Colonic mucosa (tissue), 4 donors: Measurements from ENCODE around the gene MYZAP. TPM values are rescaled to one million over a fixed set of nuclear protein-coding genes. Genes with fewer than 3 reads are reported as not detected.

Source experiments
- DNase-seq: peaks from one replicate; pipeline ENCODE4 v3.0.0-alpha.2; 2020
- H3K27ac ChIP-seq: fragments of 200-600 bp; one replicate; pipeline ENCODE4 v1.8.0; 2021
- H3K27me3 ChIP-seq: fragments of 200-600 bp; one replicate; pipeline ENCODE4 v1.8.0; 2021
- H3K36me3 ChIP-seq: fragments of 200-600 bp; one replicate; pipeline ENCODE4 v1.8.0; 2021
- H3K4me1 ChIP-seq: fragments of 200-600 bp; one replicate; pipeline ENCODE4 v1.8.0; 2021; ENCODE audit warnings: mild to moderate bottlenecking
- H3K4me3 ChIP-seq: fragments of 200-600 bp; one replicate; pipeline ENCODE4 v1.8.0; 2021
- H3K9ac ChIP-seq, 2 donors: one replicate each; pipeline ENCODE4 v1.7.0; 2013; ENCODE audit warnings: control low read depth in 2 of 2, low read depth in 2 of 2, low read length in 2 of 2
- H3K9me3 ChIP-seq: fragments of 200-600 bp; one replicate; pipeline ENCODE4 v1.8.0; 2021
- CTCF ChIP-seq: fragments of 200-600 bp; IDR thresholded peaks from one replicate; pipeline ENCODE4 v1.8.0; 2022; ENCODE audit warnings: antibody characterized with exemption, mild to moderate bottlenecking
- intact Hi-C: fragments of 100-400 bp; cut with DNase I; formaldehyde crosslinking; loops from one replicate; pipeline ENCODE4 v1.14.1; 2022
- total RNA-seq, 2 donors: library from RNA; stranded (reverse); fragmentation: NEBNext Ultra II Directional in 1 of 2; extraction: Animal tissue kit (Norgen Biotek cat#: 25700) in 1 of 2; gene quantifications; one replicate each; pipeline ENCODE4 v1.2.1, GENCODE V29; 2021
- donor health status: healthy.
- donor health status: DM: no; HTN: no; CAD: no.
- donor health status: DM: no; HTN: no; CAD: no.

MYZAP gene
- total RNA-seq, 2 donors from 2014 or later: 11.7 to 12.2 TPM

- no peak overlapping the region for H3K27ac ChIP-seq
- H3K36me3 ChIP-seq: no peaks in the 10 kb centered on the region
These were observed 18.6 kb upstream of the MYZAP start for GRCh38 chr15:57573151-57573550.

GRCh38 chr15:57575363-57575762 is 16.3 kb upstream of the MYZAP start:
- Histone ChIP-seq H3K27me3 (no peaks in the 10 kb centered on the region), H3K4me1 (peaks cover 5% of the 10 kb centered on the region), H3K9ac (no peak overlapping the region), H3K4me3 (no peak overlapping the region), H3K27ac (no peak overlapping the region), H3K36me3 (no peaks in the 10 kb centered on the region), H3K9me3 (no peaks in the 10 kb centered on the region)
- intact Hi-C loops: no loop called here
- no peak for DNase-seq
- TF ChIP-seq CTCF: no peak

More at GRCh38 chr15:57573151-57573550, 18.6 kb upstream of the MYZAP start:
- TF ChIP-seq CTCF: no peak
- intact Hi-C loops: no loop called here
- H3K27me3 ChIP-seq: no peaks in the 10 kb centered on the region
- no peaks in the 10 kb centered on the region for H3K9me3 ChIP-seq
- H3K4me3 ChIP-seq: no peak overlapping the region
- no peaks in the 10 kb centered on the region for H3K4me1 ChIP-seq
- DNase-seq: no peak
- H3K9ac ChIP-seq: no peak overlapping the region

- H3K4me3 ChIP-seq: no peak overlapping the region
- H3K36me3 ChIP-seq: no peaks in the 10 kb centered on the region
- H3K27ac ChIP-seq: peak overlapping the region; percentile 64
- peaks cover 5% of the 10 kb centered on the region for H3K4me1 ChIP-seq
- H3K9ac ChIP-seq: peak overlapping the region in 1 of 2 donors; percentile 51
- intact Hi-C loops: no loop called here
- no peaks in the 10 kb centered on the region for H3K9me3 ChIP-seq
- TF ChIP-seq CTCF: no peak
- H3K27me3 ChIP-seq: no peaks in the 10 kb centered on the region
- no peak for DNase-seq
These were observed 13.3 kb upstream of the MYZAP start for GRCh38 chr15:57578288-57578900.

- peaks cover 5% of the 10 kb centered on the region for H3K4me1 ChIP-seq
- no peaks in the 10 kb centered on the region for H3K27me3 ChIP-seq
- H3K27ac ChIP-seq: no peak overlapping the region
- no peak for DNase-seq
- intact Hi-C loops: no loop called here
- no peaks in the 10 kb centered on the region for H3K9me3 ChIP-seq
- no peak overlapping the region for H3K4me3 ChIP-seq
- no peak for TF ChIP-seq CTCF
- no peaks in the 10 kb centered on the region for H3K36me3 ChIP-seq
- peak overlapping the region in 1 of 2 donors; percentile 3 for H3K9ac ChIP-seq
These were observed 11.3 kb upstream of the MYZAP start for GRCh38 chr15:57580428-57580827.

- H3K27ac ChIP-seq: peak overlapping the region; percentile 26
- H3K4me3 ChIP-seq: no peak overlapping the region
- H3K9me3 ChIP-seq: no peaks in the 10 kb centered on the region
- TF ChIP-seq CTCF: no peak
- peak; percentile 75 for DNase-seq
- no peaks in the 10 kb centered on the region for H3K36me3 ChIP-seq
- H3K4me1 ChIP-seq: peaks cover 5% of the 10 kb centered on the region
- H3K9ac ChIP-seq: peak overlapping the region in 1 of 2 donors; percentile 31
- no peaks in the 10 kb centered on the region for H3K27me3 ChIP-seq
- intact Hi-C loops: no loop called here
These were observed 10.8 kb upstream of the MYZAP start for GRCh38 chr15:57580866-57581265.
